ENCODE measurements around the gene ST14.

ST14 gene

GRCh38 chr11:130174642-130175041, 15.1 kb downstream of the ST14 start:
- no peaks in the 10 kb centered on the region for H3K9me3 ChIP-seq (ENCODE audit: control insufficient read depth, insufficient read depth, low read depth, low read length)
- ChIA-PET CTCF (no interaction called here), POLR2A (no interaction called here)
- H3K27ac ChIP-seq (ENCODE audit: extremely low read depth, low read depth, low read length) = no peak overlapping the region
- no peaks in the 10 kb centered on the region for H3K36me3 ChIP-seq (ENCODE audit: control insufficient read depth in 2 of 2, insufficient read depth in 1 of 2, low read length in 2 of 2)
- peak; percentile 23 for TF ChIP-seq SETDB1 (IDR thresholded peaks at IDR 0.05; ENCODE audit: insufficient read length, low read length)
- no peak for TF ChIP-seq HOXC10 (CRISPR knock-in tag; IDR thresholded peaks at IDR 0.05)
- H3K4me3 ChIP-seq (ENCODE audit: low read depth, low read length) = no peak overlapping the region
- no peaks in the 10 kb centered on the region for H3K4me1 ChIP-seq (ENCODE audit: control insufficient read depth, insufficient read depth, low read length)

- H3K4me1 ChIP-seq (ENCODE audit: control insufficient read depth, insufficient read depth, low read length) = no peaks in the 10 kb centered on the region
- POLR2A ChIA-PET = no interaction called here
- no peaks in the 10 kb centered on the region for H3K36me3 ChIP-seq (ENCODE audit: control insufficient read depth in 2 of 2, insufficient read depth in 1 of 2, low read length in 2 of 2)
- TF ChIP-seq CTCF (tag by site-specific recombination; IDR thresholded peaks at IDR 0.05) = no peak
- H3K27ac ChIP-seq (ENCODE audit: extremely low read depth, low read depth, low read length) = no peak overlapping the region
- CTCF ChIA-PET = no interaction called here
- no peak overlapping the region for H3K4me3 ChIP-seq (ENCODE audit: low read depth, low read length)
- no peaks in the 10 kb centered on the region for H3K9me3 ChIP-seq (ENCODE audit: control insufficient read depth, insufficient read depth, low read depth, low read length)
These were observed 16.3 kb downstream of the ST14 start for GRCh38 chr11:130175898-130176297.

- H3K4me3 ChIP-seq (ENCODE audit: low read depth, low read length) = no peak overlapping the region
- TF ChIP-seq ZNF133 (tag by site-specific recombination; IDR thresholded peaks at IDR 0.05) = no peak
- no peak for TF ChIP-seq ZNF626 (tag by site-specific recombination; IDR thresholded peaks at IDR 0.05)
- TF ChIP-seq ATF2 (tag by site-specific recombination; IDR thresholded peaks at IDR 0.05; ENCODE audit: low read depth) = no peak
- no peak for TF ChIP-seq ELK4 (IDR thresholded peaks at IDR 0.05; ENCODE audit: borderline replicate concordance, low read depth, low read length)
- no peak for TF ChIP-seq ZNF670 (tag by site-specific recombination; IDR thresholded peaks at IDR 0.05; ENCODE audit: low read depth)
- no peak for TF ChIP-seq ZNF585B (tag by site-specific recombination; IDR thresholded peaks at IDR 0.05)
- TF ChIP-seq ZBTB26 (tag by site-specific recombination; optimal IDR thresholded peaks at IDR 0.05) = no peak
- TF ChIP-seq ZNF155 (tag by site-specific recombination; IDR thresholded peaks at IDR 0.05) = no peak
- TF ChIP-seq ZNF843 (tag by site-specific recombination; IDR thresholded peaks at IDR 0.05) = no peak
- TF ChIP-seq ZNF391 (tag by site-specific recombination; IDR thresholded peaks at IDR 0.05; ENCODE audit: borderline replicate concordance, low read depth) = no peak
- TF ChIP-seq SALL2 (tag by site-specific recombination; IDR thresholded peaks at IDR 0.05; ENCODE audit: borderline replicate concordance) = no peak
- no peak for TF ChIP-seq ZBTB44 (tag by site-specific recombination; IDR thresholded peaks at IDR 0.05)
- no peak for TF ChIP-seq KLF9 (tag by site-specific recombination; IDR thresholded peaks at IDR 0.05; ENCODE audit: low read depth)
- no peak for TF ChIP-seq YY1 (tag by site-specific recombination; IDR thresholded peaks at IDR 0.05)
- TF ChIP-seq ZNF350 (tag by site-specific recombination; IDR thresholded peaks at IDR 0.05) = no peak
- no peak overlapping the region for H3K27ac ChIP-seq (ENCODE audit: extremely low read depth, low read depth, low read length)
- no peaks in the 10 kb centered on the region for H3K4me1 ChIP-seq (ENCODE audit: control insufficient read depth, insufficient read depth, low read length)
- H3K9me3 ChIP-seq (ENCODE audit: control insufficient read depth, insufficient read depth, low read depth, low read length) = no peaks in the 10 kb centered on the region
- CTCF ChIA-PET = interaction anchor here (0.6 kb wide), 1 partner anchor 681 kb away, joined by 5 read pairs; no protein-coding TSS in a partner anchor
- POLR2A ChIA-PET = no interaction called here
- no peaks in the 10 kb centered on the region for H3K36me3 ChIP-seq (ENCODE audit: control insufficient read depth in 2 of 2, insufficient read depth in 1 of 2, low read length in 2 of 2)
These were observed 18.2 kb downstream of the ST14 start for GRCh38 chr11:130177782-130178181.
